ENCODE measurements around the gene ZNF552. TPM values are rescaled to one million over a fixed set of nuclear protein-coding genes. Genes with fewer than 3 reads are reported as not detected.
"Not testable (repeated sequence)": the region's sequence is repeated elsewhere in the genome, so short reads cannot be mapped to it uniquely, and the experiment has no call there.

The ZNF552 gene
- total RNA-seq, 1 donor from 2014 or later: 67.1 TPM

DNA sequence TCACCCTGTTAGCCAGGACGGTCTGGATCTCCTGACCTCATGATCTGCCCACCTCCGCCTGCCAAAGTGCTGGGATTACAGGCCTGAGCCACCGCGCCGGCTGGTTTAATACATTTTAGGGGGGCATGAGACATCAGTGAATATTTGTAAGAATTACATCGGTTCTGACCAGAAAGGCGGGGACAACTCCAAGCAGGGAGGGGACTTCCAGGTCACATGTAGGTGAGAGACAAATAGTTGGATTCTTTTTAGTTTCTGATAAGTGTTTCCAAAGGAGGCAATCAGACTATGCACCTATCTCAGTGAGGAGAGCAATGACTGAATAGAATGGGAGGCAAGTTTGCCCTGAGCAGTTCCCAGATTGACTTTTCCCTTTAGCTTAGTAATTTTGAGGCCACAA, 3.7 kb upstream of the ZNF552 start:
- DNase-seq (ENCODE audit: low spot score): no peak

- no peak for DNase-seq (ENCODE audit: low spot score)
These were observed 3.3 kb upstream of the ZNF552 start for GRCh38 chr19:57817976-57818375.

DNA sequence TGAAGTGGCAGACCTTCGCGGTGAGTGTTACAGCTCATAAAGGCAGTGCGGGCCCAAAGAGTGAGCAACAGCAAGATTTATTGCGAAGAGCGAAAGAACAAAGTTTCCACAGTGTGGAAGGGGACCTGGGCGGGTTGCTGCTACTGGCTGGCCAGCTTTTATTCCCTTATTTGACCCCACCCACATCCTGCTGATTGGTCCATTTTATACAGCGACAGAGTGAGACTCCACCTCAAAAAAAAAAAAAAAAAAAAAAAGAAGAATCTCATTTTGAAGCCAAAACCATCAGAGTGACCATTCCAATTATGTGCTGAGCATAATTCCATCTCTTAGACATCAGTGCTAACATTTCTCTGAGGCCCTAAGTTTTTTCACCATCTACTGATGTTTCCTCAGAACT, 1.9 kb upstream of the ZNF552 start:
- no peak for DNase-seq (ENCODE audit: low spot score)

- no peak for DNase-seq (ENCODE audit: low spot score)
These were observed 748 bp upstream of the ZNF552 start for GRCh38 chr19:57815247-57816075.

DNA sequence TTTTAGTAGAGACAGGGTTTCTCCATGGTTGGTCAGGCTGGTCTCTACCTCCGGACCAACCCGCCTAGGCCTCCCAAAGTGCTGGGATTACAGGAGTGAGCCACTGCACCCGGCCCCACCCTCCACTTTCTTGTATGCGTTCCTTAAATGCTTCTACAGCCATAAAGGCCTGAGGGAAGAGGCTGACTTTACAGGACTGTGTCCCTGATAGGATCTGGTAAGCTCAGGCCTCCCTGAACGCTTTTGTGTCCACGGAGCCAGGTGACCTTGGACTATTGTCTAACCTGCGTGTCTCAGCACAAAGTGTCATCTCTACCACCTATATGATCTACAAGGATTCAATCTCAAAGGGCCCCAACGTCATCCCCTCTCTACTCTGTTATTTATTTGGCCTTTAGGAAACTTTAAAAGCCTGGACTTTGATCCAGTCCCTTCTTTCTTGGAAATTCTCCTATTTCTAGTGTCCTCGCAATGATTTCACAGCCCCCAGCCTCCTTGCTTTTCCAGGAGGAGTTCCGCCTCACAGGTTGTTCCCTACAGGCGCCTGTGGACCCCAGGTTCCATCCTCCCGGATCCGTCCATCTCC, 701 bp downstream of the ZNF552 start:
- no peak for DNase-seq (ENCODE audit: low spot score)

DNA sequence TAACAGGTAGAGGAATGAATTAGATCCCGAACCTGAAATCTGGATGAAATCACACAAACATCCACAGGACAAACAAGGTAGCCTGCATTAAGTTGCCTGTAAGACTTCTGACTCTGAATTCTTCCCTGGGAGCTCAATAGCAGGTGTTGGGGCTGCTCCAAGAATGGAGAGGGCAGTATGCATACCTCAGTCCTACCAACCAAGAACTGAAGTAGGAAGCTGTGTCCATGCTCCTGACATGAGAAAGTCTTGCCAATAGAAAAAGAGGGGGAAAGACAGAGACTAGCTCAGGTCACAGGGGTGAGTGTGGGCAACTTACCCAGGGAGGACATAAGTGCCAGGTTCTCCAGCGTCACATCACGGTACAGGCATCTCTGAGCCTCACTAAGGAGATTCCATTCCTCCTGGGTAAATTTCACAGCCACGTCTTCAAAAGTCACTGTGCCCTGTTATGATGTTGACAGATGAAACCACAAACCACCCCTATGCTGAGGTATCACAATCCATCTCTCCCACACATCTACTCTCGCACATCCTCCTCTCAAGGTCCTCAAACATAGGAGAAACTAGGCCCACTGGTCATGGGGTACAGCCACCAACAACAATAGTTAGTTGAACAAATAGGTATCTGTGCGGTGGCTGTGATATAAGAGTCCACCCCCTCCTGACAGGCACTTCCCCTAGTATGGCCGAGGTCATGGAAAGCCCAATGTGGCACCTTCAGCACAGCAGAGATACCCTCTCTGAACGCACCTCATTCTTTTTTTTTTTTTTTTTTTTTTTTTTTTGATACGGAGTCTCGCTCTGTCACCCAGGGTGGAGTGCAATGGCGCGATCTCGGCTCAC, 1.5 kb downstream of the ZNF552 start:
- DNase-seq (ENCODE audit: low spot score): not testable (repeated sequence)

GRCh38 chr19:57812226-57812625, 2.5 kb downstream of the ZNF552 start:
- no peak for DNase-seq (ENCODE audit: low spot score)

DNA sequence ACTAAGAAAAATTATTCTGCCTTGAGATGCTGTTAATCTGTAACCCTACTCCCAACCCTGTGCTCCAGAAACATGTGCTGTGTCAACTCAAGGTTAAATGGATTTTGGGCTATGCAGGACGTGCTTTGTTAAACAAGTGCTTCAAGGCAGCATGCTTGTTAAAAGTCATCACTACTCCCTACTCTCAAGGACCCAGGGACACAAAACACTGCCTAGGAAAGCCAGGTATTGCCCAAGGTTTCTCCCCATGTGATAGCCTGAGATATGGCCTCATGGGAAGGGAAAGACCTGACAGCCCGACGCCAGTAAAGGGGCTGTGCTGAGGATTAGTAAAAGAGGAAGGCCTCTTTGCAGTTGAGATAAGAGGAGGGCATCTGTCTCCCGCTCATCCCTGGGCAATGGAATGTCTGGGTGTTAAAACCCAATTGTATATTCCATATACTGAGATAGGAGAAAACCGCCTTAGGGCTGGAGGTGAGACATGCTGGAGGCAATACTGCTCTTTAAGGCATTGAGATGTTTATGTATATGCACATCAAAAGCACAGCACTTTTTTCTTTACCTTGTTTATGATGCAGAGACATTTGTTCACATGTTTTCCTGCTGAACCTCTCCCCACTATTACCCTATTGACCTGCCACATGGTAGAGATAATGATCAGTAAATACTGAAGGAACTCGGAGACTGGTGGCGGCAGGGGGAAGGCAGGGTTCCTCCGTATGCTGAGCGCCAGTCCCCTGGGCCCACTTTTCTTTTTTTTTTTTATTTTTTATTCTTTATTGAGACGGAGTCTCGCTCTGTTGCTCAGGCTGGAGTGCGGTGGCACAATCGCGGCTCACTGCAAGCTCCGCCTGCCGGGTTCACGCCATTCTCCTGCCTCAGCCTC, 4.1 kb downstream of the ZNF552 start:
- DNase-seq (ENCODE audit: low spot score): not testable (repeated sequence)

DNA sequence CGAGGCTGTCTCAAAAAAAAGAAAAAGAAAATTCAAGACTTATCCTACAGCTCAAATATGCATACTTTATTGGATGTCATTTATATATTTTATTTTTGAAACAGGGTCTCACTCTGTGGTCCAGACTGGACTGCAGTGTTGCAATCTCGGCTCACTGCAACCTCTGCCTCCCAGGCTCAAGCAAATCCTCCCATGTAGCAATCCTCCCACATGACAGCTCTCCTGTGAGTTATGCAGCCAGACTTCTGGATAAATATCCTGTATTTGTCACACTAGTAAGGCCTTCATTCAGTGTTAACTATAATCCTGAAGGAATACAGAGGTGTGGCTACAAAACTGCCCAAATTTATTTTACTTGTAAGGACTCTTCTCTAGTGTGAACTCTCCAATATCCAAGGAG, 7.2 kb downstream of the ZNF552 start:
- DNase-seq (ENCODE audit: low spot score): no peak

GRCh38 chr19:57803594-57804325, 11.0 kb downstream of the ZNF552 start:
- no peak for DNase-seq (ENCODE audit: low spot score)

- DNase-seq (ENCODE audit: low spot score): no peak
These were observed 11.5 kb downstream of the ZNF552 start for GRCh38 chr19:57803265-57803593.

GRCh38 chr19:57802269-57802668, 12.4 kb downstream of the ZNF552 start:
- no peak for DNase-seq (ENCODE audit: low spot score)

DNA sequence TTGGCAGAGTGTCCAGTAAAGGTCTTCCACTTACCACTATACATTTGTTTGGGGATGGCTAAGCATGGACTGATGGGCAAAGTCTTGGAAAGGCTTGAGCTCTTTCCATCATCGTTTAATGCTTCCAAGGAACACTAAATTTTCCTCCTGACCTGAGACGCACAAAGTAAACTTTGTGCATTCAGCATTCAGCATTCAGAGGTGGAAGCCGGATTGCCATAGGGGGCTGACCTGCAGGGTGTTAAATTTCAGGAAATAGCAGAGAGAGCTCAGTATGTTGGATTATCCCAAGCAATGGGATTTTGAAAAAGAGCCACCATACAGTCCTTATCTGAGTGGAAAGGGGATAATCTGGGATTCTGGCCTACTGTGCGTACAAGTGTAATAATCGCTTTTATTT, 14.0 kb downstream of the ZNF552 start:
- no peak for DNase-seq (ENCODE audit: low spot score)

DNA sequence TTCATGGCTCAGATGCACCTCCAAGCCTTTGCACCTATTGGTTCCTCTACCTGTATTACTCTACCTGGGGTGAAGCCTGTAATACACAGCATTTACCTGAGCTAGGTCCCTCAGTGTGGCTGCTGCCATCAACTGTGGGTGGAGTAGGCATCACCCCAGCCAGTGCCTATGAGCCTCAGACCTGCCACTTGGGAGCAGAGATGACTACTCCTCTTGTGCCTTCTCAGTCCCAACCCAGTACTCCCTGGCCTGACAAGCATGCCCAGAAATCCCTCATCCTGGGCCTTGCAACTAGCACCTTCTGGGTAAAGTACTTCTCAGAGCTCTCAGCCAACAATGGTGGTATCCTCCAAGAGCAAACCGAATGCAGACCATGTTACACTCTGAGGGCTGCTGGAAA, 18.1 kb downstream of the ZNF552 start:
- DNase-seq (ENCODE audit: low spot score): not testable (repeated sequence)

GRCh38 chr19:57789288-57789687, 25.4 kb downstream of the ZNF552 start:
- DNase-seq (ENCODE audit: low spot score): no peak

DNA sequence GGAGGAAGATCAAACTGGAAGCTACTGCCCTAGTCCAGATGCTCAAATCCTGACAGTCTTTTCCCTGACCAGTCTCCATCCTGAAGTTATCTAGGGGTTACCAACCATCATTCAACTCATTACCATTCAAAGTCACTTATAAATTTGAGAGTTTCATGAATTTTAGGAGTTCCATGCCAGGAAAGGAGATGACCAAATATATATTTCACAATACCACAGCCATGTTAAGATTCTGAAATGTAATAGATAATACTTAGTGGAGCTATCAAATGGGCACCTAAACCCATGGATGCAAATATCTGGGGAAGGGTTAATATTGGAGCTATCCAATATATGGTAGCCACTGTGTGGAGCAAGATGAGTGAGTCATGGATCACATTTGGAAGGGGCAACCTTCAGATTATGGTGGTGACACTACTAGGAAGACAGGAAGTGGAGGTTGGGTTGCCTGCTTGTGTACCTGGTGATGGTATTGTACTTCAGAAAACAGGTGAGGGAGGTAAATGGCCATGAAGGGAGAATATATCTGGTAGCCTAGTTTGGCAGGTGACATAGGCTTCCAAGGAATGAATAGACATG, 26.5 kb downstream of the ZNF552 start:
- DNase-seq (ENCODE audit: low spot score): no peak

GRCh38 chr19:57786906-57787305, 27.8 kb downstream of the ZNF552 start:
- no peak for DNase-seq (ENCODE audit: low spot score)

DNA sequence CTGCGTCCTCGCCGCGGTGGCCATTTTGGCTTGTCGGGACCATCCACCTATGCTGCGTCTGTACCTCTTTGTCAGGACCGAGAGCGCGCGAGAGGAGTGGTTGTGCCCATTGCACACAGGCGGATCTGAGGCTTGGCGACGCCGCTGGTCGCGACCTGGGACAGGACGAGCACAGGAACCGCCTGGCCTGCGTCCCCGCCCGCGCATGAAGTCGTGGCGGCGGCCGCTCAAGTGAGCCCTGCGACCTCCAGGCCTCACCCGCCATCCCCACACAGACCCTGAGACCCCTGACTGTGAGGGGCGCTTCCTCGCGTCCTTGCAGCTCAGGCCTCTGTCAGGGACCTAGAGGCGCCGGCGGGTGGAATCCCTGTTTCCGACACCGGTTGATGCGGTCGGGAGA, 28.4 kb downstream of the ZNF552 start:
- no peak for DNase-seq (ENCODE audit: low spot score)

DNA sequence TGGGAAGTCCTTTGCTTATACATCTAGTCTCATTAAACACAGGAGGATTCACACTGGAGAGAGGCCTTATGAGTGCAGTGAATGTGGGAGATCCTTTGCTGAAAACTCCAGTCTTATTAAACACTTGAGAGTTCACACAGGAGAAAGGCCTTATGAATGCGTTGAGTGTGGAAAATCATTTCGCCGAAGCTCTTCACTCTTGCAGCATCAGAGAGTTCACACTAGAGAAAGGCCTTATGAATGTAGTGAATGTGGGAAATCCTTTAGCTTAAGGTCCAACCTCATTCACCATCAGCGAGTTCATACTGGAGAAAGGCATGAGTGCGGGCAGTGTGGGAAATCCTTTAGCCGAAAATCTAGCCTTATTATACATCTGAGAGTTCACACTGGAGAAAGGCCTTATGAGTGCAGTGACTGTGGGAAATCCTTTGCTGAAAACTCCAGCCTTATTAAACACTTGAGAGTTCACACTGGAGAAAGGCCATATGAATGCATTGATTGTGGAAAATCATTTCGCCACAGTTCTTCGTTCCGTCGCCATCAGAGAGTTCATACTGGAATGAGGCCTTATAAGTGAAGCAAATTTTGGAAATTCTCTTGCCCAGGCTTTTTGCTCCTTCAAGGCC, 35.4 kb downstream of the ZNF552 start:
- no peak for DNase-seq (ENCODE audit: low spot score)

- DNase-seq (ENCODE audit: low spot score): no peak
These were observed 36.4 kb downstream of the ZNF552 start for GRCh38 chr19:57778336-57778735.

Measured in ureter (tissue), 1 donor.